Neural progenitor cell (in vitro differentiated cells): Measurements from ENCODE around the gene PCNX2. TPM values are rescaled to one million over a fixed set of nuclear protein-coding genes. Genes with fewer than 3 reads are reported as not detected.

Experiments used
- DNase-seq: peaks from one replicate; pipeline ENCODE4 v3.0.0-alpha.2; 2016; ENCODE audit warnings: low spot score
- H2AFZ ChIP-seq: fragments of 200-600 bp; sonication (generic); replicated peaks from 2 replicates; pipeline ENCODE4 v1.6.1; 2016; ENCODE audit warnings: antibody characterized with exemption
- H3F3A ChIP-seq: fragments of 200-600 bp; sonication (generic); 2 replicates; pipeline ENCODE4 v1.6.1; 2016; ENCODE audit warnings: antibody characterized with exemption, low read depth
- H3K27ac ChIP-seq: fragments of 200-600 bp; sonication (generic); 2 replicates; pipeline ENCODE4 v1.5.1; 2016; ENCODE audit warnings: mild to moderate bottlenecking
- H3K27me3 ChIP-seq: fragments of 200-600 bp; sonication (generic); 2 replicates; pipeline ENCODE4 v1.6.1; 2016; ENCODE audit warnings: mild to moderate bottlenecking, moderate library complexity
- H3K36me3 ChIP-seq: fragments of 200-600 bp; sonication (generic); 2 replicates; pipeline ENCODE4 v1.5.1; 2016
- H3K4me1 ChIP-seq: fragments of 200-600 bp; sonication (generic); 2 replicates; pipeline ENCODE4 v1.6.1; 2016; ENCODE audit warnings: mixed run types
- H3K4me2 ChIP-seq: fragments of 200-600 bp; sonication (generic); 2 replicates; pipeline ENCODE4 v1.6.1; 2016
- H3K4me3 ChIP-seq: fragments of 200-600 bp; sonication (generic); 2 replicates; pipeline ENCODE4 v1.5.1; 2016
- H3K79me2 ChIP-seq: fragments of 200-600 bp; sonication (generic); 2 replicates; pipeline ENCODE4 v1.6.1; 2016; ENCODE audit warnings: low read depth
- H3K9ac ChIP-seq: fragments of 200-600 bp; sonication (generic); 2 replicates; pipeline ENCODE4 v1.6.1; 2016
- H3K9me3 ChIP-seq: fragments of 200-600 bp; sonication (generic); 2 replicates; pipeline ENCODE4 v1.5.1; 2016; ENCODE audit warnings: low read depth
- H4K20me1 ChIP-seq: fragments of 200-600 bp; sonication (generic); 2 replicates; pipeline ENCODE4 v1.6.1; 2016; ENCODE audit warnings: low read depth
- H3K27ac Mint-ChIP-seq: 3 replicates; pipeline ENCODE4 v1.8.0; 2021; ENCODE audit warnings: mixed read lengths
- H3K27me3 Mint-ChIP-seq: 2 replicates; pipeline ENCODE4 v1.8.0; 2022; ENCODE audit warnings: low read depth, mild to moderate bottlenecking, inconsistent platforms, moderate library complexity, mixed read lengths; ENCODE audit not compliant: insufficient read depth
- H3K36me3 Mint-ChIP-seq: 3 replicates; pipeline ENCODE4 v1.8.0; 2021; ENCODE audit warnings: mixed read lengths
- H3K4me1 Mint-ChIP-seq: 3 replicates; pipeline ENCODE4 v1.8.0; 2021; ENCODE audit warnings: mixed read lengths
- H3K4me3 Mint-ChIP-seq: 3 replicates; pipeline ENCODE4 v1.8.0; 2021; ENCODE audit warnings: mild to moderate bottlenecking, moderate library complexity, mixed read lengths
- H3K9me3 Mint-ChIP-seq: 3 replicates; pipeline ENCODE4 v1.8.0; 2020; ENCODE audit warnings: mixed read lengths
- CTCF ChIP-seq: fragments of 200-600 bp; sonication (generic); IDR thresholded peaks from 2 replicates; pipeline ENCODE4 v1.5.1; 2017; ENCODE audit warnings: antibody characterized with exemption, mild to moderate bottlenecking
- EZH2 ChIP-seq: fragments of 200-600 bp; sonication (generic); IDR thresholded peaks from 2 replicates; pipeline ENCODE4 v1.6.1; 2017; ENCODE audit warnings: antibody characterized with exemption, mild to moderate bottlenecking, moderate library complexity
- EZH2phosphoT487 ChIP-seq: fragments of 200-600 bp; sonication (generic); IDR thresholded peaks from 2 replicates; pipeline ENCODE4 v1.6.1; 2017; ENCODE audit warnings: antibody characterized with exemption
- total RNA-seq: library from RNA; depleted of rRNA; stranded (reverse); fragments of >200 nt; gene quantifications from 2 replicates; pipeline ENCODE4 v1.2.3, GENCODE V29; 2015; ENCODE audit warnings: low replicate concordance

The PCNX2 gene
- total RNA-seq, 1 donor from 2014 or later, result 30.8 TPM

- Histone ChIP-seq H3F3A (no peaks in the 10 kb centered on the region), H3K9me3 (no peaks in the 10 kb centered on the region), H3K36me3 (no peaks in the 10 kb centered on the region), H3K79me2 (no peaks in the 10 kb centered on the region), H3K9ac (no peak overlapping the region), H2AFZ (no peak overlapping the region), H3K27ac (no peak overlapping the region), H3K4me1 (peaks cover 5% of the 10 kb centered on the region), H3K27me3 (no peaks in the 10 kb centered on the region), H3K4me3 (no peak overlapping the region), H4K20me1 (no peaks in the 10 kb centered on the region), H3K4me2 (no peak overlapping the region)
- no peak for TF ChIP-seq EZH2
- no peak for TF ChIP-seq EZH2phosphoT487
- TF ChIP-seq CTCF, result no peak
- H3K4me1 Mint-ChIP-seq, result peaks cover 34% of the 10 kb centered on the region
- no peaks in the 10 kb centered on the region for H3K9me3 Mint-ChIP-seq
- no peak overlapping the region for H3K27ac Mint-ChIP-seq
- peaks cover 2% of the 10 kb centered on the region for H3K27me3 Mint-ChIP-seq
- no peaks in the 10 kb centered on the region for H3K36me3 Mint-ChIP-seq
- DNase-seq, result no peak
- H3K4me3 Mint-ChIP-seq, result no peak overlapping the region
Measured at GRCh38 chr1:233337505-233337904, 42.0 kb upstream of the PCNX2 start.

- Histone ChIP-seq H2AFZ (no peak overlapping the region), H3K27me3 (no peaks in the 10 kb centered on the region), H3K36me3 (no peaks in the 10 kb centered on the region), H3K4me2 (no peak overlapping the region), H3K9ac (no peak overlapping the region), H3K79me2 (no peaks in the 10 kb centered on the region), H4K20me1 (no peaks in the 10 kb centered on the region), H3K9me3 (no peaks in the 10 kb centered on the region), H3K4me1 (peaks cover 5% of the 10 kb centered on the region), H3K27ac (no peak overlapping the region), H3K4me3 (no peak overlapping the region), H3F3A (no peaks in the 10 kb centered on the region)
- Mint-ChIP-seq H3K9me3 (no peaks in the 10 kb centered on the region), H3K36me3 (no peaks in the 10 kb centered on the region), H3K27ac (no peak overlapping the region), H3K4me3 (no peak overlapping the region), H3K4me1 (peaks cover 29% of the 10 kb centered on the region), H3K27me3 (peaks cover 4% of the 10 kb centered on the region)
- TF ChIP-seq EZH2phosphoT487 (no peak), CTCF (no peak), EZH2 (no peak)
- DNase-seq, result no peak
Measured at GRCh38 chr1:233336554-233337456, 41.3 kb upstream of the PCNX2 start.

- H3K27me3 ChIP-seq, result peaks cover 18% of the 10 kb centered on the region
- Mint-ChIP-seq H3K36me3 (no peaks in the 10 kb centered on the region), H3K4me3 (no peak overlapping the region), H3K27me3 (peaks cover 14% of the 10 kb centered on the region), H3K9me3 (no peaks in the 10 kb centered on the region), H3K4me1 (peaks cover 13% of the 10 kb centered on the region), H3K27ac (no peak overlapping the region)
- peaks cover 11% of the 10 kb centered on the region for H4K20me1 ChIP-seq
- H3F3A ChIP-seq, result no peaks in the 10 kb centered on the region
- H3K27ac ChIP-seq, result no peak overlapping the region
- H3K4me2 ChIP-seq, result no peak overlapping the region
- H3K9me3 ChIP-seq, result no peaks in the 10 kb centered on the region
- no peaks in the 10 kb centered on the region for H3K79me2 ChIP-seq
- H3K9ac ChIP-seq, result no peak overlapping the region
- peaks cover 4% of the 10 kb centered on the region for H3K4me1 ChIP-seq
- TF ChIP-seq EZH2 (no peak), CTCF (no peak), EZH2phosphoT487 (no peak)
- no peak for DNase-seq
- no peaks in the 10 kb centered on the region for H3K36me3 ChIP-seq
- no peak overlapping the region for H3K4me3 ChIP-seq
- H2AFZ ChIP-seq, result no peak overlapping the region
Measured at GRCh38 chr1:233334092-233334491, 38.6 kb upstream of the PCNX2 start.
